KBM-7 (cell line): ENCODE measurements around the gene DOK6.

Experiments used
- DNase-seq: peaks from one replicate; pipeline ENCODE4 v3.0.0-alpha.2; 2015
- in situ Hi-C: fragments of 300-500 bp; cut with MboI; formaldehyde crosslinking; loops from 2 replicates; pipeline ENCODE4 v1.14.3; 2020; ENCODE audit warnings: low sequenced_read_pairs, low pct_unique_long_range_greater_than_20kb, mixed read lengths

Gene DOK6

GRCh38 chr18:69523582-69523981, 122.9 kb downstream of the DOK6 start:
- no peak for DNase-seq
- in situ Hi-C loops = no loop called here

- DNase-seq = no peak
Observed at GRCh38 chr18:69528435-69528834, 127.7 kb downstream of the DOK6 start.

DNA sequence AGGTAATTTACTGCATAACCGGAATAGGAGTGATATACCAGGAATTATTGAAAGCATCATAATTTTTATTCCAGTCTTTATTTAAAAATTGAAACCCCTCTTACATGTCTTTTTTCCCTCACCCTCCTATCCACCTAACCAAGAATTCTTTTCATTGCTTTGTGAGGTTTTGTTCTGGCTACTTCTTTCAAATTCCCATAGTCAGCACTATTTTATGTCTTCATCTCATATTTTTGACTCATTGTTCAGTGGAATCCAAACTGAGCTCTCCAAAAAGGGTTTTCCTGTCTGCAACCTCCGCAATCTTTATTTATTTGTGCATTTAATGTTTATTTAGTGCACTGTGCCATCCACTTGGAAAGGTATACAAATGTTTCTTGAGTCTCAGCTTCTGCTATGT, 128.5 kb downstream of the DOK6 start:
- no peak for DNase-seq
- in situ Hi-C loops = no loop called here

More at GRCh38 chr18:69528435-69528834, 127.7 kb downstream of the DOK6 start:
- in situ Hi-C loops = no loop called here

- in situ Hi-C loops = no loop called here
- no peak for DNase-seq
Observed at GRCh38 chr18:69531973-69532372, 131.3 kb downstream of the DOK6 start.

DNA sequence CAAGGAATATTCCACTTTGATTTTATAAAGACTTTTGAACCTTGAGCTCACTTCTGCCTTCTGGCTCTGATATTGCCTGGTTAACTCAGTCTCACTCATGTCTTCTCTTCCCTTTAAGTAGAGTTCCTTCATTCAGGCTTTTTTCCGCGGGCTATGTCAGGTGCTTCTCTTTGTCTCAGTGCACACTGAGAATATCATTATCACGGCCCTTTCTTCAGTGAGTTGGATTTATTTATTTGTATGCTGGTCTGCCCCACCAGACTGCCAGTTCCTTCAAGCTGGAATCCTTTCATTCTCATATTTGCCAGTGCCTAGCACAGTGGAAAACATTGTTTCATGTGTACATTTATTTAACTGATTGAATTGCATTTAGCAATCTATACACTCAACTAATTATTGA, 136.5 kb downstream of the DOK6 start:
- in situ Hi-C loops = no loop called here

DNA sequence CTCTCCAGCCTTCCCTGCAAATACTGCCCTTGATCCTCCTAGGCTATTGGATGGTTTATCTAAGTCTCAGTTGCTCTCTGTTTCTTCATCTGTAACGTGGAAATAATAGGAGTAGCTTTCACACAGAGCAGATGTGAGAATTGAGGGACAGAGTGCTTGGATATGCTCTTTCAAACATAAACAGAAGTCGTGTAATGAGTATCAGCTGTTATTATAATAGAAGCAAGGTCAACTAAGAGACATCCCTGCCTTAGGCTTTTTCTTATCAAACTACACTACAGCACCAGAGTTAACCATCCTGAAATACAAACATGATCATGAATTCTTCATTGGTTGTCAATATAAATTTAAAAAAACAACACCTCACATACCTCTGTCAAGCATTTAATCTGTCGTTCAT, 138.2 kb downstream of the DOK6 start:
- no peak for DNase-seq
- in situ Hi-C loops = no loop called here

More for the DNA sequence above, 136.5 kb downstream of the DOK6 start:
- no peak for DNase-seq

DNA sequence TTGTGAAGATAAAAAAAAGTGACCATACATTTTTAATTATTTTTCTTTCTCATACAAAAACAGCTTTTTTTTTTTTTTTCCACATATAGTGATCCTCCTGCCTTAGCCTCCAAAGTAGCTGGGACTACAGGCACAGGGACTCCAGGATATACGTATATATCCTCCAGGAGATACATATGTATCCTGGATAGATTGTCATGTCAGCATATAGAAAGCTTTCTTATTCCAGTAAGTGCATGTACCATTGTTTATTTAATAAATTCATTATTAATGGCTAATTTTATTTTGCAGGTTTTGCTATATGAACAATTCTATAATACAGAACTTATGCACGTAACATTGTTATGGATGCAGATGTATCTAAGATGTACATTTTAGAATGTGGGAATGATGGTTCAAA, 138.7 kb downstream of the DOK6 start:
- DNase-seq = no peak
- in situ Hi-C loops = no loop called here

DNA sequence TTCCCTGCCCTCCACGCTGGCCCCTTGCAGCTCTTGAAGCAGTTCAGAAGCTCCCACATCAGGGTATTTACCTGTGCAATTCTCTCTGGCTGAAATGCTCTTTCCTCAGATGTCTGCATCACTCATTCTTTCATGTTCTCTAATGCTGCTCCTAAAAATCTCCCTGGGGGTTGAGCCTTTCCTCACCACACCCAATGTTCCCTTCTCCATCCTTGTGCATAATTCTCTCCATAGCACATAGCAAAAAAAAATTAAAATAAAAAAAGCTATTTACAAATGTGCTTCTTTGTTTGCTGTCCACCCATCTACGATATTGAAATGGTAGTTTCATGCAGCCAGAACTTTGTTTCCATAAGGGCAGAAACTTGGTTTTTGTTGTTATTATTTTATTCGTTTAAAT, 155.5 kb downstream of the DOK6 start:
- in situ Hi-C loops = no loop called here
- no peak for DNase-seq

- DNase-seq = no peak
Observed at GRCh38 chr18:69557282-69557681, 156.6 kb downstream of the DOK6 start.

GRCh38 chr18:69558052-69558451, 157.4 kb downstream of the DOK6 start:
- DNase-seq = no peak
- in situ Hi-C loops = no loop called here

More at GRCh38 chr18:69557282-69557681, 156.6 kb downstream of the DOK6 start:
- in situ Hi-C loops = no loop called here

DNA sequence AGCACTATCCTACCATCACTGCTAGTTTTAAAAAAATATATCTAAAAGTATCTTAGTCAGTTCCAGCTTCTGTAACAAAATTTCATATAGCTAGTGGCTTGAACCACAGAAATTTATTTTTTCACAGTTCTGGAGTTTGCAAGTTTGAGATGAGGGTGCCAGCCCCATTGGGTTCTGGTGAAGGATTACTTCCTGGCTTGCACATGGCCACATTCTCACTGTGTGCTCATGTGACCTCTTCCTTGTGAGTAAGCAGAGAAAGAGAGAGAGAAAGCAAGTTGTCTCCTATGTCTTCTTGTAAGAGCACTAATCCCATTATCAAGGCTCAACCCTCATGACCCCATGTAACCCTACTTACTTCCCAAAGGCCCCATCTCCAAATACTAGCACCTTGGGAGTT, 158.9 kb downstream of the DOK6 start:
- in situ Hi-C loops = no loop called here

DNA sequence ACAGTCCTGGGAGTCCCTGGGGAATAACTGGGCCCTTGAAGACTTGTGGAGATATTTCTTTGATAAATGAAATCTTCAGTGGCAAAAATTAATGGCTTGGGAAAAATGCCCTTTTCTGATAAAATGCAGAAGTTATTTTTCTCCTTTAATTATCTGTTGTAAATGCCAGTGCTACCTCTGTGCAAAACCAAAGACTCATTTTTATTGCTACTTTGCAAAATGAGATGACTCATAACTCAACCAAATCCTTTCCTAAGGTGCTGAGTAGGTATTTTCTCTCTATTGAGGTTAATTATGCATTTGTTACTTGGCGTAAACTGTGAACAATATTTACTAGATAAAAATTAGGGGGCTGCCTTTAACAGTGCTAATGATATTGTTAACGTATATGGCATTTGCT, 163.9 kb downstream of the DOK6 start:
- in situ Hi-C loops = no loop called here
- no peak for DNase-seq

More for the DNA sequence above, 158.9 kb downstream of the DOK6 start:
- no peak for DNase-seq

- in situ Hi-C loops = no loop called here
- no peak for DNase-seq
Observed at GRCh38 chr18:69567813-69568488, 167.3 kb downstream of the DOK6 start.

- in situ Hi-C loops = no loop called here
- DNase-seq = no peak
Observed at GRCh38 chr18:69569133-69569532, 168.4 kb downstream of the DOK6 start.

DNA sequence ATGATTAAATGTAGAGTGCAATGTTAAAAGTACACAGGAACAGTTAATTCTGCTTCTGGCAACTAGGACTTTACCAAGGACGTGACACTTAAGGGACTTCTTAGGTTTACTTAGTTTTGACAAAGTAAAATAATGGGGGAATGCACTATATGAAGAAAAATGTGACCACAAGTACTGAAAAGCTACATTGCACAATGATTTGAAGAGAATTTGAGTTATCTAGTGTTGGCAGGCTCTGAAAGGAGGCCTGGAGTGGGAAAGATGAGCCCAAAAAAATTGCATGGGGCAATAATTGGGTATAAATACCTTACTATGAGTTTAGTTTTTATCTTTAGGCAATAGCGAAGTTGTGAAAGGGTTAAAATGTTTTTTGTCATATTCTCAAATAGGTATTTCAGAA, 173.7 kb downstream of the DOK6 start:
- in situ Hi-C loops = no loop called here
- DNase-seq = no peak

DNA sequence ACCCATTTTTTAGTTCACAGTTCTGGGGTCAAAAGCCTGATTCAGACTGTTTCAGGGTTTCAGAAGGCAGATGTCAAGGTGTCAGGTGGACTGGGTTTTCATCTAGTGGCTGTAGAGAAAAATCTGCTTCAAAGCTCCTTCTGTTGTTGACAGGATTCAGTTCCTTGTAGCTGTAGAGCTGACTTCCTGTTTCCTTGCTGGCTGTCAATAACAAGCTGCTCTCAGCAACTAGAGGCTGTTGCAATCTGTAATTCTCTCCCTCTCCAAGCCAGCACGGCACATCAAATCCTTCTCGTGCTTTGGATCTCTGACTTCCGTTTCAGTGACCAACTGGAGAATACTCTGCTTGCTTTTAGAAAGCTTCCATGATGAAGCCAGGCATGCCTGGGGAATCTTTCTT, 179.4 kb downstream of the DOK6 start:
- in situ Hi-C loops = no loop called here
- peak; percentile 22 for DNase-seq

- in situ Hi-C loops = no loop called here
- no peak for DNase-seq
Observed at GRCh38 chr18:69584429-69584828, 183.7 kb downstream of the DOK6 start.

DNA sequence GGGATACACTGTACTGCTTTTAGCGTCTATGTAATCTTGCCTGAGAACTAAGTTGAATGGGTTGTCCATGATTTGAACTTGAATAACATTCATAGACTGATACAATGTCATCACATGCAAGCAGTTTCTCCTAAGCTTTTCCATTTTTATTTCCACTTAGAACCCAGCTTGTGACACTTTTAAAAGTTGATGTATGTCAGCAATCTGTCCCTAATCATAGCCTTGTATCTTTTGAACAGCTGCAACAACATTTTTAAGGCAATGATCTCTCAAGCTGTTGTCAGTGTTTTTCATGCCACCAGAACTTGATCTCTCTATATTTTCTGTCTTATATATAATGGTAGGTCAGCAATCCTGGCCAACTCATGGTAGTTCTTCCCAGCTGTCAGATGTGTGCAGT, 185.0 kb downstream of the DOK6 start:
- in situ Hi-C loops = no loop called here

GRCh38 chr18:69586537-69586936, 185.8 kb downstream of the DOK6 start:
- in situ Hi-C loops = no loop called here
- DNase-seq = no peak

More for the DNA sequence above, 185.0 kb downstream of the DOK6 start:
- no peak for DNase-seq

- DNase-seq = no peak
- in situ Hi-C loops = no loop called here
Observed at GRCh38 chr18:69588301-69588700, 187.6 kb downstream of the DOK6 start.

- in situ Hi-C loops = no loop called here
- DNase-seq = no peak
Observed at GRCh38 chr18:69590150-69590549, 189.5 kb downstream of the DOK6 start.
